Chondrocyte (in vitro differentiated cells): ENCODE measurements around the gene BDH1. TPM values are rescaled to one million over a fixed set of nuclear protein-coding genes. Genes with fewer than 3 reads are reported as not detected.

Experiments
- DNase-seq: peaks from one replicate; pipeline ENCODE4 v3.0.0; 2021; ENCODE audit warnings: mixed read lengths, low spot score
- H3K27ac Mint-ChIP-seq: one replicate; pipeline ENCODE4 v1.8.0; 2021; ENCODE audit warnings: mild to moderate bottlenecking, moderate library complexity, mixed read lengths; ENCODE audit not compliant: unreplicated experiment
- H3K27me3 Mint-ChIP-seq: 2 replicates; pipeline ENCODE4 v1.8.0; 2021; ENCODE audit warnings: low read depth, mixed read lengths
- H3K36me3 Mint-ChIP-seq: 2 replicates; pipeline ENCODE4 v1.8.0; 2021; ENCODE audit warnings: low read depth, mixed read lengths
- H3K4me1 Mint-ChIP-seq: 2 replicates; pipeline ENCODE4 v1.8.0; 2021; ENCODE audit warnings: low read depth, mild to moderate bottlenecking, mixed read lengths
- H3K4me3 Mint-ChIP-seq: one replicate; pipeline ENCODE4 v1.8.0; 2021; ENCODE audit warnings: mild to moderate bottlenecking, moderate library complexity, mixed read lengths; ENCODE audit not compliant: unreplicated experiment
- H3K9me3 Mint-ChIP-seq: 2 replicates; pipeline ENCODE4 v1.8.0; 2021; ENCODE audit warnings: low read depth, mixed read lengths
- CTCF ChIP-seq: fragments of 200-600 bp; sonication (generic); IDR thresholded peaks from 2 replicates; pipeline ENCODE4 v1.5.0; 2021; ENCODE audit warnings: antibody characterized with exemption, mild to moderate bottlenecking, moderate library complexity
- total RNA-seq: library from RNA; stranded (reverse); gene quantifications from 3 replicates; pipeline ENCODE4 v1.2.1, GENCODE V29; 2021

BDH1 gene
- total RNA-seq, 1 donor from 2014 or later: 8.4 TPM

- DNase-seq: no peak
- peaks cover 34% of the 10 kb centered on the region for H3K4me1 Mint-ChIP-seq
- H3K4me3 Mint-ChIP-seq: peak overlapping the region; percentile 43
Observed at GRCh38 chr3:197516517-197516889, 39.3 kb downstream of the BDH1 start.

GRCh38 chr3:197514786-197515355, 40.9 kb downstream of the BDH1 start:
- no peak for DNase-seq
- peaks cover 36% of the 10 kb centered on the region for H3K4me1 Mint-ChIP-seq
- H3K4me3 Mint-ChIP-seq: no peak overlapping the region
- H3K9me3 Mint-ChIP-seq: no peaks in the 10 kb centered on the region
- H3K27ac Mint-ChIP-seq: no peak overlapping the region
- TF ChIP-seq CTCF: no peak
- no peaks in the 10 kb centered on the region for H3K36me3 Mint-ChIP-seq
- H3K27me3 Mint-ChIP-seq: no peaks in the 10 kb centered on the region

More at GRCh38 chr3:197516517-197516889, 39.3 kb downstream of the BDH1 start:
- TF ChIP-seq CTCF: no peak
- Mint-ChIP-seq H3K36me3 (no peaks in the 10 kb centered on the region), H3K27me3 (no peaks in the 10 kb centered on the region), H3K27ac (peak overlapping the region; percentile 91), H3K9me3 (no peaks in the 10 kb centered on the region)

GRCh38 chr3:197513953-197514785, 41.6 kb downstream of the BDH1 start:
- Mint-ChIP-seq H3K36me3 (no peaks in the 10 kb centered on the region), H3K27me3 (no peaks in the 10 kb centered on the region), H3K27ac (no peak overlapping the region), H3K9me3 (no peaks in the 10 kb centered on the region), H3K4me3 (no peak overlapping the region), H3K4me1 (peaks cover 40% of the 10 kb centered on the region)
- no peak for TF ChIP-seq CTCF
- DNase-seq: no peak

- Mint-ChIP-seq H3K36me3 (no peaks in the 10 kb centered on the region), H3K27ac (peak overlapping the region; percentile 6)
Observed at GRCh38 chr3:197512691-197513571, 42.8 kb downstream of the BDH1 start.

More at GRCh38 chr3:197512691-197513571, 42.8 kb downstream of the BDH1 start:
- no peaks in the 10 kb centered on the region for H3K9me3 Mint-ChIP-seq
- no peaks in the 10 kb centered on the region for H3K27me3 Mint-ChIP-seq
- no peak for TF ChIP-seq CTCF
- H3K4me3 Mint-ChIP-seq: no peak overlapping the region
- no peak for DNase-seq
- peaks cover 40% of the 10 kb centered on the region for H3K4me1 Mint-ChIP-seq
